OCI-LY7 (cell line): ENCODE measurements around the gene SEPHS2.

Experiments
- CTCF ChIP-seq: fragments of 200-600 bp; sonication (generic); conservative IDR thresholded peaks from 2 replicates; pipeline ENCODE4 v1.5.1; 2014; ENCODE audit warnings: mild to moderate bottlenecking, antibody characterized with exemption, low read length, moderate library complexity, mixed read lengths
- EZH2phosphoT487 ChIP-seq: fragments of 200-600 bp; sonication (generic); IDR thresholded peaks from 2 replicates; pipeline ENCODE4 v1.6.1; 2018; ENCODE audit warnings: low read depth, borderline replicate concordance, mild to moderate bottlenecking, mixed run types, antibody characterized with exemption, low read length, moderate library complexity, mixed read lengths

GRCh38 chr16:30457256-30457655, 11.6 kb upstream of the SEPHS2 start:
- TF ChIP-seq CTCF, result no peak
- no peak for TF ChIP-seq EZH2phosphoT487
